HL-60/S4 (cell line): Measurements from ENCODE around the gene GAB1.

Experiments
- in situ Hi-C: fragments of 300-500 bp; cut with MboI; formaldehyde crosslinking; loops from 2 replicates; pipeline ENCODE4 v1.14.3; 2022; ENCODE audit warnings: low sequenced_read_pairs

Gene GAB1

DNA sequence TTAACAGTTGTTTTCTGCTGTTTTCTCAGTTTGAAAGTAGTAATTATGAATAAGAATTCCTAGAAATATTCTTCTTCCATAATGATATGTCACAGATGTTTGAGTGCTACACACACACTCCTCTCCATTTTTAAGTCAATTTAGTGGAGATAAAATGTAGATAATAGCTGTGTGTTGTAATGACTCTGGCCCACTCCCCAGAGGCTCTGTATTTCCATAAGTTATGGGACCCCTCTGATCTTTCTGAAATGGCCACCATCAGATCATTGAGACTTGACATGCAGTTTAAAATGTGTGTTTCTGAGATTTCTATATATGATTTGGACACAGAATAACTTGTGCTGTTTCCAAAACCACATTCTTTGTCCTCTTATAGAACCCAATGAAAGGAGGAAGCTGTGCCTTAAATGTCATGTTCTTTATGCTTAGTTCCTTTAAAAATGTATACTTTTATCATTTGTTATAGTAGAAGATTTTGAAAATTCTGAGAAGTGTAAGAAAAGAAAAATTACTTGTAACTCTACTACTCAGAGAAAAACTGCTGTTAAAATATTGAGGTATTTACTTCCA lies 46.4 kb downstream of the GAB1 start:
- in situ Hi-C loops: no loop called here

DNA sequence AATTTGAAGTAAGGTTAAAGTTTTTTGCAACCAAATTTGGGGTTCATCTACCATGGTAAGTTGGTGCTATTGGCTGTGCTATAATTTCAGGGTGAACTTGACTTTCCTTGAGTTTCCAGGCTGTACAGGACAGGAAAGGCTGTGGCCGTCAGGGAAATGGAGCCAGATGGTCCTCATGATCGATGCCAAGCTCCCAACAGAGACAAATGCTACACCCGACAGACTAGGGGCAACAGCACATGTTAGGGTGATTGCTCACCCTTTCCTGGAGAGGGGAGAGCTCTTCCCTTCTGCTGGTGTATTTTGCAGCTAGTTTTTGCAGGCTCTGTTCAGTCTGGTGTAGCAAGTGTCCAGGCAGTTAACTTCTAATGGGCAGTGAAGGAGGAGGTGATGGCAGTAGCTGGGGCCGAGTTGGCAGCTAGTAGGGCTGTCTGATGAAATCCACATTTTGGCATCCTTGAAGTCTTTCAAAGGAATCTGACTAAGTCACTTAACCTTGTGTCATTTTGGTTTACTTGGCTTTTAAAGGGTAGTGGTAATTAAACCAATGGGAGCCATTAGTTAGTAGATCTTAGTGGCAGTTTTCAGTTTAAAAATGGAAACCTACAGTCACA lies 47.8 kb downstream of the GAB1 start:
- in situ Hi-C loops: no loop called here

DNA sequence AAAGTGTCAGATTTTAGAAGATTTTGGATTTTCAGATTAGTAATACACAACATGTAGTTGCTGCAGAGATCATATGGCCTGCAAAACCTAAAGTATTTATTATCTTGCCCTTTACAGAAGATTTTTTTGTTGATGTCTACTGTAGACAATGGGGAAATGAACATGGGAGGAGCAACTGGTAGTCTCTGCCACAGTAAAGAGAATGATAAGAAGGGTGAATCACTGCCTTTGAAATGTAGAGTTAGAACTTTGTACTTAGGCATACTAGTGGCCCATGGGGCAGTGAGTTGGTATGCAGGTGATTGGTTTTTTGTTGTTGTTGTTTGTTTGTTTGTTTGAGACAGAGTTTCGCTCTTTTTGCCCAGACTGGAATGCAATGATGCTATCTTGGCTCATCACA lies 50.1 kb downstream of the GAB1 start:
- in situ Hi-C loops: no loop called here

DNA sequence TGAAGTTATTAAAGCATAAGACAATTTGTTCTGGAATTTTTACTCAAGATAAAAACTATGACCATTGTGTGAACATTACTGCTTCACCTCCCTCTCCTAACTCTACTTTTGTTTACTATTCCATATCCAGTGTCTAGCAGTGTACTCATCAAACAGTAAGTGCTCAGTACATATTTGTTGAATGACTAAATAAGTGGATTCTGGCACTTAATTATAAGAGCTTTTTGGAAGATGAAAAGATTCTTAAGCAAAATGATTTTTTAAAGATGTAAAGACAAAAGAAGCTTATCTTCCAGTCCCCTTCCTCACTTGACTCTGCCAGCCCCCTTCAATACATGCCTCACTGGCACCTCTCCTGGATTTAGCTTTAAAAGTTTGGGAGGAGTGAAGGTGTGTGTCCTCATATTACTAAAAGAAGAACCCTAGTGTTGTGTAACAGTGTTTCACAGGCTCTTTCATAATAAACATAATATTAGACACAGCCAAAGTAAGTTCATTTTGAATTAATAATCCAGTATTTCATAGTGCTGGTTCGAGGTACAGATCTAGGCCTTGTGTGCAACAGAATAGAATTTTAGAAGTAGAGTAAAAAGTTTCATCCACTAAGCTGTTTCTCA lies 53.0 kb downstream of the GAB1 start:
- in situ Hi-C loops: no loop called here

DNA sequence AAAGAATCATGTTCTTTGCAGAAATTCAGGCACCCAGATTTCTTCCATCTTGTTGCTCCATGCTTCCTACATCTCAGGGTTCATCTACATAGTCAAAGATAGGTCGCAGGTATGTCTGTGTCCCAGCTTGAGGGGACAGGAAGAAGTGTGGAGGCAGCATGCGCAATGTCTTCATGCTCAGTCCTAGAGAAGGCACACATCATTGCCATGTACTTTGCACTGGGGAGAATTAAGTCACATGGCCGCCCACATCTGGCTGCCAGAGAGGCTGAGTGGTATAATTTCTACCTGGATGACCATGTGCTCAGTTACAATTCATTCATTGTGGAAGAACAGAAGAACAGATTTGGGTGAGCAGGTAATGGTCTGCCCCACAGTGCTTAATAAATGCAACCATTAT lies 54.1 kb downstream of the GAB1 start:
- in situ Hi-C loops: no loop called here

DNA sequence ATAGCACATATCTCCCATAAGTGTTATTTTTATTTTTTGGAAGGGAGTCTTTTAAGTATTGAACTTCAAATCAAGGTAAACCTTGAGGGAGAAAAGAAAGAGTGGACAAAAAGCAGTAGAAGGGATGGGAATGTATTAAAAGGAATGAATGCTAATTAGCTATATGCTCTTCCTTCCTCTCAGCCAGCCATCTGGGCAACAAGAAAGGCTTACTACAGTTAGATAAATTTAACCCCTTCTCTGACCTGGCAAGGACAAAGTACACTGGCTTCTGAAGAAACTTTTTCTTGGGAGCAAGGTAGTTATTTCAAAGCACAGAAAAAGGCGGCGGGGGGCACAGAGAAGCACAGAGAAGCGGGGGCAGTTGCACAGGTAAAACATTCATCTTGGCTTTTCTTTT lies 54.6 kb downstream of the GAB1 start:
- in situ Hi-C loops: no loop called here

DNA sequence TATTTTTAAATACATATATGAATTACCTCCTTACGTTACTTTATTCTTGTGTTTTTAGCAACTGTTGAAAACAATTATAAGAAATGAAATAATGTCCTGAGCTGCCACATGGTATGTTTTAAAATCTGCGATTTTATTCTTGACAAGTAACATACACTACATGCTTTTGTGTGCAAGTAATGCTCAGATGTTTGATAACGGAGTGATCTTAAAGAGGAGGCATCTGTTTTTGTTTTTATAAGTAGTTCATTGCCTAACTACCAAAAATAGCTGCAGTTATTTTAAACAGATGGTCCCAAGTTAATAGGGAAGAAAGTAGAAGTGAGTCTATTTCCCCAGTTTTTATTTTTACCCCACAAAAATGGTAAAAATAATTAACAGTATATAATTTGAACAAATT lies 55.2 kb downstream of the GAB1 start:
- in situ Hi-C loops: no loop called here

DNA sequence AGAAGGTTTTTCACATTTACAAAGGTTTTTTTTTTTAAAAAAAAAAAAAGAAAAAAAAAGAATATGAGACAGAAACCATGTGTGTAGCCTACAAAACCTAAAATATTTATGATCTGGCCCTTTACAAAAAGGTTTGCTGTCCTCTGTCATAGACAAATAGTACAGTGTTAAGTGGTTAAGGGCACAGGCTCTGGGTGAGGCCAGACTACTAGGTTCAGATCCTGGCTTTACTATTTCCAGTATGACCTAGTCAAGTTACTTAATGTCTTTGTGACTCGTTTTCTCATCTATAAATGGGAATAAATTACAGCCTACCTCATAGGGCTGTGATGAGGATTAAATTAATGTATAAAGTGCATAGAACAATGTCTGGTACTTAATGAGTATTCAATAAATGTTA lies 56.5 kb downstream of the GAB1 start:
- in situ Hi-C loops: no loop called here

DNA sequence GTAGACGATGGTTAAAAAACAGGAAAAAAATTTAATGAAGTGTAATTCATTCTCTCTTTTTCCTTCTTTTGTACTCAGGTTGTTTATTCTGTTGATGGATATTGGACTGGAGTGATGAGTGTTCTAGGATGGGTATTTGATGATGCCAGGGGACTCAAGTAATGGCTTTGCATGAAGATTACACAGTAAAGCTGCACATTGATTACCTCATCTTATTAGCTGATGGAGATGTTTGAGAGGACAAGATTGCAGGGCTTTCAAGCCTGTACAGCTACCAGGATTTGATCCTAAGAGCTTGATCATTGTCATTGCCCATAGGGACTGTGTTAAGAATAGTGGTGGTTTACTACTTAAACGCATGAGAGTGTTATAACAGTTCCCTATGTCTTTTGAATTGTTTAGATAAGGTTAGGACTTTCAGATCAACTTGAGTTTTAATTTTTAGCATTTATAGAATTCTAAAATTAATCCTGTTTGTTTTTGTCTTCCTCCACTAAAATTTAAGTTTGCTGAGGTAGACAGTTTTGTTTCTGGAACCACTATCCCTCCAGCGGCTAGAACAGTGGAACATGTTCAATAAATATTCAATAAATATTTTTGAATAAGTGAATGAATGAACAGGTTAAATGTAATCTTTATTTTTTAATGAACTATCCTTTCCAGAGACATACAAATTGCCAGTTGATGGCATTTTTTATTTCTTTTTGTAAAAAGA lies 58.2 kb downstream of the GAB1 start:
- in situ Hi-C loops: no loop called here

DNA sequence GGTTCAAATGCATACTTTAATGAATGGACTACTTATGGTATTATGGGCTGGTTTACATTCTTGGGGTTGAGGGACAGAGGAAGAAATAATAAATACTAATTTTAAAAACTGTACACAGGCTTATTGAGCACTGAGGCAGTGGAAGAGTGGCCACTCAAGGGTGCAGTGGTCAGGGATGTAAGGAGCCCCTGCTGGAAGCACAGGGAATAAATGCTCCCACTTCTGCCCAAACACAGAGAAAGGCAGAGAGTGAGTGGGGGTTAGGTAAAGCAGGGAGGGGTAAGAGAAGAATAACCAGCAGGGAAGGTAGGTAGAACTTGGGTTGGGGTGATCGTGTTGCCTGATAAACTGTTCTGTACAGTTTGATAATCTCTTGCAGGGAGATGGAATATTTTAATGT lies 60.0 kb downstream of the GAB1 start:
- in situ Hi-C loops: no loop called here

DNA sequence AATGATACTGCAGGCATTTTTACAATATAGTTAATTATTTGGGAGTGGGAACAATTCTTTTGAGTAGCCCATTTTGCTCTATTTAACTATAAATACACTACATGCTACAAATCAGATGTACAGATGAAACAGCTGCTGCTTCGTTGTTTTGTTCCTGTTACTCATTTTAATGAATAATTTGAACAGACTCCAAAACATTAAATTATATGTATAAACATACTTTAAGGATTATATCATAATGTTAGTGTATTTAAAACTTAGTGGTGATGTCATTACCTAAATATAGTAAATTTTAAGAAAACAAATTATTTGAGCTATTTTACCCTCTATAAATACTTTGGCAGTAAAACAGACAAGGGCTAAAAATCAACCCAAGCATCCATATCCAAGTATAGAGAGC lies 60.7 kb downstream of the GAB1 start:
- in situ Hi-C loops: no loop called here

DNA sequence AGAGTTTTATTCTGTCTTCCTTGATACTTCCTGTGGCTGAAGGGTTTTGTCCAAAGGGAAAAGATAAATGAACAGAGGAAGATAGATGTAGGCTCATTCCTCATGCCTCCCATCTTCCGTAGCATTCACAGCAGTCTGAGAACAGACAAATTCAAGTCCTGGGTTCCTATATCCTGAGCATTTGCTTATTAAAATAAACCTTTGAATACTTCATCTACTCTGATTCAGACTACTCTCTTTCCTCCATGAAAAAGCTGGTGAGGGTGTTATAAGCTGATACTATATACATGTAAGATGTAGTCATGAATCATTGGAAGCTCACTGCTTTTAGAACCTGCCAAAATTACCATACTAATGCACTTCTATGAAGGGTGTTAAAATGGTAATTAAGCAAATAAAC lies 61.2 kb downstream of the GAB1 start:
- in situ Hi-C loops: no loop called here

DNA sequence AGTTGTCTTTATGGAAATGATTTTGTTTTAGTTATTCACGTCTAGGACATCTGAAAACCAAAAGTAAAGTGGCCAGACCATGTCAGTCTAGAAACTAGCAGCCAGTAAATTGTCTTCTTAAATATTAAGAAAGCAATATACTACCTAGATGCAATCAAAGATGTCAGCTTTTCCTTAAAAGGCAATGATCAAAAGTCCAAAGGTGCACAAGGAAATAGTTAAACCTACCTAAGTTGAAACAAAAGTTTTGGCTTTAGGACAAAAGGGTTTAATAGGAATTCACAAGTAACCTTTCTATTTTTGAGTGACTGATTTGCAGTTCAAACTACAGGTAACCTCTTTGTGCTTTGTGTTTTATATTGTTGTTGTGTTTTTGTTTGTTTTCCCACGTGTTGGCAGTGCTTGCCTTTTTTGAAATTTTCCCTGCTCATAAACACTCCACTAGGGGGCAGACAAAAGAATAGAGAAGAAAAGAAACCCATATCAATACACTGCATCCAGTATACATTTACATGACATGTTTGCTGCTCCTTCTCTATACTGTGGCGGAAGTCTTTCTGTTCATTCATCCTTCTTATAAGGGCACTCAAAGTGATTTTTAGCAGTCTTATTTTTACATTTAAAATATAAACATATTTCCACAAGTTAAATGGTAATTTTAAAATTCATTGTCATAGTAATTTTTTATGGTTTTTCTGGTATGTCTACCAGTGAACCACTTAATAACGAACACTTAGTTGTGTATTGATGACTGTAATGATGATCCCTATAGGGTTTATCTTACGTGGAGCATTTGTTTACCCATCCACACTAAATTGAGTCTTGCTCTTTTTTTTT lies 62.7 kb downstream of the GAB1 start:
- in situ Hi-C loops: no loop called here

DNA sequence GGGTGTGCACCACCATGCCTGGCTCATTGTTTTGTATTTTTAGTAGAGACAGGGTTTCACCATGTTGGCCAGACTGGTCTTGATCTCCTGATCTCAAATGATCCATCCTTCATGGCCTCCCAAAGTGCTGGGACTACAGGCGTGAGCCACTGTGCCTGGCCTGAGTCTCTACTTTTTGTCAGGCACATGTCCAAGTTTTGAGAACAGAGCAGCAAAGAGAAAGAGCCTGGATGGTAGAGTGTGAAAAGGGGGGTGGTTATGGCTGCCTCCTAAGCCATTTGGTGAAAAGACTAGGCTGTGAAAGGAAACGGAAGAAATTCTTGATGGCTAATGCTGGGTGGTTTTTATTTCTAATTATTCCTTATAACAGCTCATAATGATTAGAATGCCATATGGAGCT lies 63.4 kb downstream of the GAB1 start:
- in situ Hi-C loops: no loop called here

DNA sequence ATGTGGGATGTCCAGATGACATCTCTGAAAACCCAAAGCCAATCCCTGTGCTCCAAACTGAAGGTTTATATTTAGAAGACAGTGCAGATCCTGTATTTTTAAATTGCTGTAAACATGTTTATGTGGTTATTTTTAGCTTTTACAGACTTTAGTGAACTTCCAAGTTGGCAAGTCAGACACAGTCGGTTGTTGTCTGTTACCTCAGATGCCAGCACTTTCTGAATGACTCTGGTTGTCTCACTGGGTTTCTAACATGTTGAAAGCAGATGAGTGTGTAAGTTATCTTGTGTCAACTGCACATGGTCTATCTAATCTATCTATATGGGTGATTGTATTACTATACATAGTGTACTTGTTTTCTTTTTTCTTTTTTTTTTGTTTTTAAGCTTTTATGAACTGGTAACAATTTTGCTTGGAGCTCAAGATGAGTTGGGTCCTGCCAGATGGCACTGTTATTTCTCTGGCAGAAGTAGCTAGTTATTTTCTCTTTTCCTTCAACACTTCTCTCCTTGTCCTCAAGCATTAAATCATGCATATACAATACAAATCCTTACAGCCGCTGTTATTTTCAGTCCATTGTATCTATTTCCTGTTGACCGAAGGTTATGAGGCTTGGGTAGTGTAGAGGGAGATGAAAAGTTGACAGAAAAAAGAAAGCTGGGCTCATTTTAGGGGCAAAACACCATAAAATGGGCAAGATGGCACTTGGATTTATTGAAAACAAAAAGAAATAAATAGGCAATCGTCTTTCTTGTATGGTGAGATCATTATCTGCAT lies 66.3 kb downstream of the GAB1 start:
- in situ Hi-C loops: no loop called here

DNA sequence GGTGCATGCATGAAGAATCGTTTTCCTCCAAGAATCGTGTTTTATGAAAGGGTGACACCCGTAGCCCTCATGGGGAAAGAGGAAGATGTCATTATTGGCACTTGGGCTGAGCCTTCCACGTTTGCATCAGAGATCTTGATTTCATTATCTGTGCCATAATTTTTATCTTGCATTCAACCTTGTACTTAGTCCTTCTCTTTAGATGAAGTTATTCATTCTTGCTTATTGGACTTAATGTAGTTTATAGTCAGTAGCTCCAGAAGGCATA lies 66.8 kb downstream of the GAB1 start:
- in situ Hi-C loops: no loop called here

DNA sequence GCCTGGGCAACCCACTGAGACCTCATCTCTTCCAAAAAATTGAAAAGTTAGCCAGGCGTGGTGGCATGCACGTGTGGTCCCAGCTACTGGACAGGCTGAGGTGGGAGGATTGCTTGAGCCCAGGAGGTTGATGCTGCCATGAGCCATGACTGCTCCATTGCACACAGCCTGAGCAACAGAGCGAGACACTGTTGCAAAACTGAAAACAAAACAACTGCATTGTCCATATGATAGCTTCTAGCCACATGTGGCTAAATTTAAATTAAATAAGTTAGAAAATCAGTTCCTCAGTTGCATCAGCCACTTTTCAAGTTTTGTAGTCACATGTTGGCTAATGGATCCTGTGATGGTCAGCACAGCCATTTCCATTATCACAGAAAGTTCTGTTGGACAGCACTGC lies 67.9 kb downstream of the GAB1 start:
- in situ Hi-C loops: no loop called here

DNA sequence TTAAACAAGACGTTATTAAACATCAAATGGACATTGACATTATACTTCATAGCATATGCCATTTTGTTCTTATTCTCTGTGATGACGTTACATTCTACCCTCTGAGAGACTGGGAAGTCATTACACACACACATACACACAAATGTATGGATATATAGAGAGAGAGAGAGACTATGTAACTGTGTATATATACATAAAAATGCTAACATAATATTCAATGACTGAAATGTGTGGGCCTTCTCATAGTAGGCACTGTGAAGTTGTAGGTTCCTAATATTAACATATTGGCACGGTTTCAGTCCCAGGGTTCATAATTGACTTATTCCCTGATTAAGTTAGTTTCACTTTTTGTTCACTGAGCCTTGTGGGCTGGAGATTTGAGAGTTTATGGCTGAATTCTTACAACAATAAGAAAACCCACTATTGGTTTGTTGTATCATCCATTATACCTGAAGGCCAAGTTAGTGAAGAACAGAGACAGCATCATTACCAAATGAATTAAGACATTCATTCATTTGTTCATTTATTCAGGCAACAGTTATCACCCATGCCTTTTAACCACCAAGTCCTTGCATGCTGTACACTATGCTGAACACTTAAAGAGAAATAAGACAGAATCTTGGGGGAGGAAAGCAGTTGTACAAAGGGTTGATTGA lies 68.5 kb downstream of the GAB1 start:
- in situ Hi-C loops: no loop called here

DNA sequence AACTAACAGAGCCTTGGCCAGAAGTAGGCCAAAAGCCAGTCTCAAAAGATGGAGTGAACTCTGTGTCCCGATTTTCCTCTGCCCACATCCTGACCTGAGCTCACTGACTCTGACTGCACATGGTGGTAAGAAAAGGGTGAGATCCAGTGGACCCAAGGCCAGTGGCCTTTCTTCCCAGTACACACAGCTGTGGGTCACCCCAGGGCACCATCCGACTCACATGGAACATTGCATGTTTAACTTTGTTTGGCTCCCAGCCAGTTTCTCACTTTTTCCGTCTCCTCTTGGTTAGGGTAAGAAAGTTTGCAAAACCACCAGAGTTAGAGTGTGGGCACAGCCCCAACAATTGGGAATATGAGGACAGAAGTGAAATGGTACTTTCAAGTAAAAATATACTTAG lies 69.8 kb downstream of the GAB1 start:
- in situ Hi-C loops: no loop called here

DNA sequence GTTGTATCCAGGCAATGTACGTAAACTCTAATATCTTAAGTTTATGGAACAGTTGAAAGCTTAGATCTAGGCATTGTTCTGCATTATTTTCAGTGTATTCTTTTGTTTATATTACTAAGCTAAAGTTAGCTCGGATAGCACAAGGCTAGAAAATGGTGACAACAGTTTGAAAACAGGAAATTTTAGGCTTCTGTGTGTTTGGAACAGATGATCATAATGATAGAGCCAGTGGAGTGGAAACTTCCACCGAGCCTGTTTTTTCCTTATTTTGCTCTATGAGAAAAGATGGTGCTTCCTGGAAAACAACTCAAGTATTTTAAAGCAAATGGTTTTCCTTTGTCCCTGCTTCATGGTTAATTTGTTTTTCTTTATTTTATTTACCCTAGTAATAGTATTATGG lies 70.8 kb downstream of the GAB1 start:
- in situ Hi-C loops: no loop called here
